ENCODE measurements around the gene CPLX3. TPM values are rescaled to one million over a fixed set of nuclear protein-coding genes. Genes with fewer than 3 reads are reported as not detected.

The CPLX3 gene
- total and polyA plus RNA-seq, 10 of the 15 experiments (the other 5 are each of a cell fraction or from before 2014, with no cell fraction given), result 0.02 to 0.04 TPM; not detected in 8

- TF ChIP-seq MLLT1 (IDR thresholded peaks at IDR 0.05) (peak; percentile 30; the same call in 1 of the 2 replicates), MYC (IDR thresholded peaks at IDR 0.05; ENCODE audit: insufficient read depth, insufficient read length, insufficient replicate concordance, low read length, severe bottlenecking) (no peak), NFYA (IDR thresholded peaks at IDR 0.05; ENCODE audit: borderline replicate concordance, low read depth, low read length) (no peak), LARP7 (IDR thresholded peaks at IDR 0.05) (0 out of 2 replicates have a peak, but pooled peaks have one; percentile 30), E2F4 (IDR thresholded peaks at IDR 0.05; ENCODE audit: low read depth, low read length) (no peak), ZBED1 (IDR thresholded peaks at IDR 0.05; ENCODE audit: borderline replicate concordance) (no peak), MXI1 (IDR thresholded peaks at IDR 0.05; ENCODE audit: low read depth, low read length) (0 out of 2 replicates have a peak, but pooled peaks have one; percentile 48), NKRF (conservative IDR thresholded peaks at IDR 0.05) (no peak), POLR2AphosphoS5 (IDR thresholded peaks at IDR 0.05; ENCODE audit: low read length) (peak; percentile 32; the same call in 1 of the 2 replicates), TCF7 (IDR thresholded peaks at IDR 0.05; ENCODE audit: borderline replicate concordance) (no peak), KDM1A (IDR thresholded peaks at IDR 0.05; ENCODE audit: borderline replicate concordance) (no peak), ZNF384 (IDR thresholded peaks at IDR 0.05; ENCODE audit: borderline replicate concordance, low read depth, low read length) (peak; percentile 90)
- TF ChIP-seq, protein P1, sequence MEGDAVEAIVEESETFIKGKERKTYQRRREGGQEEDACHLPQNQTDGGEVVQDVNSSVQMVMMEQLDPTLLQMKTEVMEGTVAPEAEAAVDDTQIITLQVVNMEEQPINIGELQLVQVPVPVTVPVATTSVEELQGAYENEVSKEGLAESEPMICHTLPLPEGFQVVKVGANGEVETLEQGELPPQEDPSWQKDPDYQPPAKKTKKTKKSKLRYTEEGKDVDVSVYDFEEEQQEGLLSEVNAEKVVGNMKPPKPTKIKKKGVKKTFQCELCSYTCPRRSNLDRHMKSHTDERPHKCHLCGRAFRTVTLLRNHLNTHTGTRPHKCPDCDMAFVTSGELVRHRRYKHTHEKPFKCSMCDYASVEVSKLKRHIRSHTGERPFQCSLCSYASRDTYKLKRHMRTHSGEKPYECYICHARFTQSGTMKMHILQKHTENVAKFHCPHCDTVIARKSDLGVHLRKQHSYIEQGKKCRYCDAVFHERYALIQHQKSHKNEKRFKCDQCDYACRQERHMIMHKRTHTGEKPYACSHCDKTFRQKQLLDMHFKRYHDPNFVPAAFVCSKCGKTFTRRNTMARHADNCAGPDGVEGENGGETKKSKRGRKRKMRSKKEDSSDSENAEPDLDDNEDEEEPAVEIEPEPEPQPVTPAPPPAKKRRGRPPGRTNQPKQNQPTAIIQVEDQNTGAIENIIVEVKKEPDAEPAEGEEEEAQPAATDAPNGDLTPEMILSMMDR (IDR thresholded peaks at IDR 0.05 in 2 of 3, conservative IDR thresholded peaks at IDR 0.05 in 1 of 3; ENCODE audit: control insufficient read depth in 2 of 3, extremely low read depth in 1 of 3, insufficient read depth in 1 of 3, low read depth in 3 of 3, low read length in 3 of 3), result 0 out of 6 replicates have a peak, but pooled peaks of 2 of the 3 experiments have one; percentile 3
- TF ChIP-seq, protein P2, sequence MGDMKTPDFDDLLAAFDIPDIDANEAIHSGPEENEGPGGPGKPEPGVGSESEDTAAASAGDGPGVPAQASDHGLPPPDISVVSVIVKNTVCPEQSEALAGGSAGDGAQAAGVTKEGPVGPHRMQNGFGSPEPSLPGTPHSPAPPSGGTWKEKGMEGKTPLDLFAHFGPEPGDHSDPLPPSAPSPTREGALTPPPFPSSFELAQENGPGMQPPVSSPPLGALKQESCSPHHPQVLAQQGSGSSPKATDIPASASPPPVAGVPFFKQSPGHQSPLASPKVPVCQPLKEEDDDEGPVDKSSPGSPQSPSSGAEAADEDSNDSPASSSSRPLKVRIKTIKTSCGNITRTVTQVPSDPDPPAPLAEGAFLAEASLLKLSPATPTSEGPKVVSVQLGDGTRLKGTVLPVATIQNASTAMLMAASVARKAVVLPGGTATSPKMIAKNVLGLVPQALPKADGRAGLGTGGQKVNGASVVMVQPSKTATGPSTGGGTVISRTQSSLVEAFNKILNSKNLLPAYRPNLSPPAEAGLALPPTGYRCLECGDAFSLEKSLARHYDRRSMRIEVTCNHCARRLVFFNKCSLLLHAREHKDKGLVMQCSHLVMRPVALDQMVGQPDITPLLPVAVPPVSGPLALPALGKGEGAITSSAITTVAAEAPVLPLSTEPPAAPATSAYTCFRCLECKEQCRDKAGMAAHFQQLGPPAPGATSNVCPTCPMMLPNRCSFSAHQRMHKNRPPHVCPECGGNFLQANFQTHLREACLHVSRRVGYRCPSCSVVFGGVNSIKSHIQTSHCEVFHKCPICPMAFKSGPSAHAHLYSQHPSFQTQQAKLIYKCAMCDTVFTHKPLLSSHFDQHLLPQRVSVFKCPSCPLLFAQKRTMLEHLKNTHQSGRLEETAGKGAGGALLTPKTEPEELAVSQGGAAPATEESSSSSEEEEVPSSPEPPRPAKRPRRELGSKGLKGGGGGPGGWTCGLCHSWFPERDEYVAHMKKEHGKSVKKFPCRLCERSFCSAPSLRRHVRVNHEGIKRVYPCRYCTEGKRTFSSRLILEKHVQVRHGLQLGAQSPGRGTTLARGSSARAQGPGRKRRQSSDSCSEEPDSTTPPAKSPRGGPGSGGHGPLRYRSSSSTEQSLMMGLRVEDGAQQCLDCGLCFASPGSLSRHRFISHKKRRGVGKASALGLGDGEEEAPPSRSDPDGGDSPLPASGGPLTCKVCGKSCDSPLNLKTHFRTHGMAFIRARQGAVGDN (IDR thresholded peaks at IDR 0.05), result peak; percentile 60
Measured at GRCh38 chr15:74785194-74786032, 41.0 kb upstream of the CPLX3 start (continued).

Measured in GM12878 (cell line).